Gastrocnemius medialis (tissue), 4 donors: ENCODE results near the gene MTHFSD.

Experiments
- POLR2A ChIP-seq, 2 donors: fragments of 450-650 bp; IDR thresholded peaks; one replicate each; pipeline ENCODE4 v1.6.1; 2017; ENCODE audit warnings: antibody characterized with exemption in 2 of 2, mild to moderate bottlenecking in 2 of 2, moderate library complexity in 2 of 2
- TF ChIP-seq, protein P1 (sequence below), 5 experiments: fragments of 450-650 bp in 3 of 5; fragments of 200-600 bp in 2 of 5; sonication (generic) in 2 of 5; IDR thresholded peaks in 4 of 5; conservative IDR thresholded peaks in 1 of 5; 1 replicate in 4 of 5; 2 replicates in 1 of 5; pipeline ENCODE4 v1.5.1; 2016 to 2019; ENCODE audit warnings: antibody characterized with exemption in 5 of 5, mild to moderate bottlenecking in 3 of 5, moderate library complexity in 3 of 5

DNA sequence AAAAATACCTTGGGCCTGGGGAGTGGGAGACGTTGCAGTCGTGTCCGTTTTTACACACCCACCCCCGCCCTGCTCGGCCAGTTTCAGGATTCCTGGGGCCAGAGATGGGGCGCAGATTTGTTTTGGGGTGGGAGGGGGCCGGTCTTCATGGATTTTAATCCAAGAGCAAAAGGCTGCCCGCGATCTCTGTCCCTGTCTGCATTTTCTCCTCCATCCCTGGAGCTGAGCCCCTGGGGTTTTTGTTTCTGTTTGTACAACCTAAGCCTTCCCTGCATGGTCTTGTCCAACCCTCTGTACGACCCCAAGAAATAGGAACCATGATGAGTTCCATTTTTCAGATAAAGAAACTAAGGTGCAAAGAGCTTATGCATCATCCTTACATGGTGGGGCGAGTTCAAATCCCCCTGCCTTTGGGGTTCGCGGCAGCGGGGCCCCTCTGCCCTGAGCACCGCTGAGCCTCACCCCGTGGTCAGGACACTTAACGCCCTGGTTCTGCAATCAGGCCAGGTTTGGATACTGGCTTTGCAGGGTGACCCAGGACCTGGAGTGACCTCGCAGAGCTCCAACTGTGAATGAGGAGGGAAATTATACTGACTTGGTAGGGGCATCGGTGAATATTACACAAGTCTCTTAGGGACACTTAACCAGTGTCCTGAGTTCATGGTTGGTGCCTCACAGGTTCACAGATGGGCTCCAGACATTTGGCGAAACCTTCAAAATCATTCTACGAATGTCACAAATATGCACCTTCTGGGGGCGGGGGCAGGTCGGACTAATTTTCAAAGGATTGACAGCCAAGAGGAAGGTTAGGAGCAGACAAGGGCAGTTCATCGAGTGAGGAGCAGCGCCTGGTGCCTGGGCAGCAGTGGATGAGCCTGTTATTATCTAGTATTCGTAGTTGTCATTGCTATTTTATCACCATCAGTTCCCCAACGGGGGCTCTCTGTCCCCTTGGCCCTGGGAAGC lies 48.9 kb downstream of the MTHFSD start:
- TF ChIP-seq POLR2A (IDR thresholded peaks at IDR 0.05): no peak
- TF ChIP-seq, protein P1, sequence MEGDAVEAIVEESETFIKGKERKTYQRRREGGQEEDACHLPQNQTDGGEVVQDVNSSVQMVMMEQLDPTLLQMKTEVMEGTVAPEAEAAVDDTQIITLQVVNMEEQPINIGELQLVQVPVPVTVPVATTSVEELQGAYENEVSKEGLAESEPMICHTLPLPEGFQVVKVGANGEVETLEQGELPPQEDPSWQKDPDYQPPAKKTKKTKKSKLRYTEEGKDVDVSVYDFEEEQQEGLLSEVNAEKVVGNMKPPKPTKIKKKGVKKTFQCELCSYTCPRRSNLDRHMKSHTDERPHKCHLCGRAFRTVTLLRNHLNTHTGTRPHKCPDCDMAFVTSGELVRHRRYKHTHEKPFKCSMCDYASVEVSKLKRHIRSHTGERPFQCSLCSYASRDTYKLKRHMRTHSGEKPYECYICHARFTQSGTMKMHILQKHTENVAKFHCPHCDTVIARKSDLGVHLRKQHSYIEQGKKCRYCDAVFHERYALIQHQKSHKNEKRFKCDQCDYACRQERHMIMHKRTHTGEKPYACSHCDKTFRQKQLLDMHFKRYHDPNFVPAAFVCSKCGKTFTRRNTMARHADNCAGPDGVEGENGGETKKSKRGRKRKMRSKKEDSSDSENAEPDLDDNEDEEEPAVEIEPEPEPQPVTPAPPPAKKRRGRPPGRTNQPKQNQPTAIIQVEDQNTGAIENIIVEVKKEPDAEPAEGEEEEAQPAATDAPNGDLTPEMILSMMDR (IDR thresholded peaks at IDR 0.05 in 4 of 5, conservative IDR thresholded peaks at IDR 0.05 in 1 of 5): no peak
